ENCODE results near the gene NDUFS3.
"Not testable (repeated sequence)": the region's sequence is repeated elsewhere in the genome, so short reads cannot be mapped to it uniquely, and the experiment has no call there.

The NDUFS3 gene

DNA sequence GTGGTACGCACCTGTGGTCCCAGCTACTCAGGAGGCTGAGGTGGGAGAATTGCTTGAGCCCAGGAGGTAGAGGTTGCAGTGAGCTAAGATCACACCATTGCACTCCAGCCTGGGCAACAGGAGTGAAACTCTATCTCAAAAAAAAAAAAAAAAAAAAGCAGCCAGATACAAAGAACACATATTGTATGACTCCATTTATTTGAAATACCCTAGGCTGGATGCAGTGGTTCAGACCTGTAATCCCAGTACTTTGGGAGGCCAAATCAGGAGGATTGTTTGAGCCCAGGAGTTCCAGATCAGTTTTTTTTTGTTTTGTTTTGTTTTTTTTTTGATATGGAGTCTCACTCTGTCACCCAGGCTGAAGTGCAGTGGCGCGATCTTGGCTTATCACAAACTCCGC lies 16.5 kb upstream of the NDUFS3 start:
- not testable (repeated sequence) for DNase-seq

DNA sequence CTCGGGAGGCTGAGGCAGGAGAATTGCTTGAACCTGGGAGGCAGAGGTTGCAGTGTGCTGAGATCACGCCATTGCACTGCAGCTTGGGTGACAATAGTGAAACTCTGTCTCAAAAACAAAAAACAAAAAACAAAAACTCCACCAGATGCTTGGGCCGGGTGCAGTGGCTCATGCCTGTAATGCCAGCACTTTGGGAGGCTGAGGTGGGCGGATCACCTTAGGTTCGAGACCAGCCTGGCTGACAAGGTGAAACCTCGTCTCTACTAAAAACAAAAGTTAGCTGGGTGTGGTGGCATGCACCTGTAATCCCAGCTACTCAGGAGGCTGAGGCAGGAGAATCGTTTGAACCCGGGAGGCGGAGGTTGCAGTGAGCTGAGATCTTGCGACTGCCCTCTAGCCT lies 14.5 kb upstream of the NDUFS3 start:
- not testable (repeated sequence) for DNase-seq

DNA sequence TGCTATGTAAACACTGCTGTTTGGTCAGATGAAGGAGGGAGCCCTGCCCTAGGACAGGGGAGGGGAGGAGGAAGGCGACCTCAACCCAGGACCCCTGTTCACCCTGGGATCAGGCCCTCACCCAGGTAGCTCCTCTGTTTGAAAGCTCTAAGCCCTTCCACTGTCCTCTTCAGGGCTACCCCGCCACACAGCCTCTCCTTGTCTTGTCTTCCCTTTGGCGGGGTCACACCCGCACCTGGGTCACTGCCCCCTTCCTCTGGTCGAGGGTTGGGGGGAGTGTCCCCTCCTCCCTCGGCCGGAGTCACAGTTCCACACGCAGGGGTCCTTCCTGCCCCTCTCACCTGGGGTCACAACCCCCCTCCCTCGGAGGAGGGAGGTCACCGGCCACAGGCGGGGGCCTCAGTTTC lies 13.9 kb upstream of the NDUFS3 start:
- DNase-seq: no peak

DNA sequence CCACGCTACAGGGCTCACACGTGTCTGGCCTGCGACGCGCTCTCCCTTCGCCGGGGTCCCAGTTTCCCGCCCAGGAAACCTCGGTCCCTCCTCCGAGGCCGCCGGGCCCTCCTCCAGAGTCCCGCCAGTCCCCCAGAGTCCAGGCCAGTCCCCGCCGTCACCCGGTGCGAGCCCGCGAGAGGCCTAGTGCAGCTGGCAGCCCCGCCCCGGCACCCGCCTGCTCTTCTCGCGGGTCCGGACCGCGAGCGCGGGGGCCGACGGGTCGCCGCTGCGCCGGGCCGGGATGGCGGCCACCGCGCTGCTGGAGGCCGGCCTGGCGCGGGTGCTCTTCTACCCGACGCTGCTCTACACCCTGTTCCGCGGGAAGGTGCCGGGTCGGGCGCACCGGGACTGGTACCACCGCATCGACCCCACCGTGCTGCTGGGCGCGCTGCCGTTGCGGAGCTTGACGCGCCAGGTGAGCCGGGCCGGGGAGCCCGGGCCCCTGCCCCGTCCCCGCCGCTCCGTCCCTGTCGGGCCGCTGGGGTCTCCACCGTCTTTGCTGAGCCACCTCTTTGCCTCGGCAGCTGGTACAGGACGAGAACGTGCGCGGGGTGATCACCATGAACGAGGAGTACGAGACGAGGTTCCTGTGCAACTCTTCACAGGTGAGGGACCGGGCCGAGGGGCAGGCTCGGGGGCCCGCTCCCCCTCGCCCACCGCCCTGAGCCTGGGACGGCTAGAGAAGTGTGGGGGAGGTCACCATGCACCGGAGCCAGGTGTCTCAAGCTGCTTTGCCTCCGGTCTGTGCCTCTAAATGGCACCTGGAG lies 13.3 kb upstream of the NDUFS3 start, which contains the start of gene PTPMT1:
PTPMT1 (plus strand) TSS at position 260 of the 809 bp plus-strand sequence; CDS start at position 284, 24 bp downstream.
- peak; percentile 52 for DNase-seq

DNA sequence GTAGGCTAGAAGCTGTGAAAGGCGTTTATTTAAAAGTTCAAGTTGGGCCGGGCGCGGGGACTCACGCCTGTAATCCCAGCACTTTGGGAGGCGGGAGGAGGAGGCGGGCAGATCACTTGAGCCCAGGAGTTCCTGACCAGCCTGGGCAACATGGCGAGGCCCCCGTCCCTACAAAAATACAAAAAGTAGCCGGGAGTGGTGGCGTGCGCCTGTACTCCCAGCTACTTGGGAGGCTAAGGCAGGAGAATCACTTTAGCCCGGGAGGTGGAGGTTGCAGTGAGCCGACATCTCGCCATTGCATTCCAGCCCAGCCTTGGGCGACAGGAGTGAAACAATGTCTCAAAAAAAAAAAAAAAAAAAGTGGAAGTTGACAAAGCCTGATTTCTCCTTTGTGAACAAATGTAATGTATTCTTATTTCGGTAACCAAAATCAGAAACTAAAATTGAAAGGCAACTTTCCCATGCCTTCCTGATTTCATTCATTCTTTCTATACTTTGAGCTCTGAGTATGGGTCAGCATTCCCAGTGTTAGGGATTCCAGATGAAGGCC lies 12.7 kb upstream of the NDUFS3 start:
- DNase-seq: no peak

DNA sequence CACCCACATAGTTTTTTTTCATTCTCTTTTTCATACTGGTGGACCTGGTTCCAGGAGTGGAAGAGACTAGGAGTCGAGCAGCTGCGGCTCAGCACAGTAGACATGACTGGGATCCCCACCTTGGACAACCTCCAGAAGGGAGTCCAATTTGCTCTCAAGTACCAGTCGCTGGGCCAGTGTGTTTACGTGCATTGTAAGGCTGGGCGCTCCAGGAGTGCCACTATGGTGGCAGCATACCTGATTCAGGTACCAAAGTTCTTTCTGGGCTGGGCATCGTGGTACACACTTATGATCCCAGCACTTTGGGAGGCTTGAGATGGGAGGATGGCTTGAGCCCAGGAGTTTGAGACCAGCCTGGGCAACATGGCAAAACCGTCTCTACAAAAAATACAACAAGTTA lies 9.2 kb upstream of the NDUFS3 start:
- no peak for DNase-seq

DNA sequence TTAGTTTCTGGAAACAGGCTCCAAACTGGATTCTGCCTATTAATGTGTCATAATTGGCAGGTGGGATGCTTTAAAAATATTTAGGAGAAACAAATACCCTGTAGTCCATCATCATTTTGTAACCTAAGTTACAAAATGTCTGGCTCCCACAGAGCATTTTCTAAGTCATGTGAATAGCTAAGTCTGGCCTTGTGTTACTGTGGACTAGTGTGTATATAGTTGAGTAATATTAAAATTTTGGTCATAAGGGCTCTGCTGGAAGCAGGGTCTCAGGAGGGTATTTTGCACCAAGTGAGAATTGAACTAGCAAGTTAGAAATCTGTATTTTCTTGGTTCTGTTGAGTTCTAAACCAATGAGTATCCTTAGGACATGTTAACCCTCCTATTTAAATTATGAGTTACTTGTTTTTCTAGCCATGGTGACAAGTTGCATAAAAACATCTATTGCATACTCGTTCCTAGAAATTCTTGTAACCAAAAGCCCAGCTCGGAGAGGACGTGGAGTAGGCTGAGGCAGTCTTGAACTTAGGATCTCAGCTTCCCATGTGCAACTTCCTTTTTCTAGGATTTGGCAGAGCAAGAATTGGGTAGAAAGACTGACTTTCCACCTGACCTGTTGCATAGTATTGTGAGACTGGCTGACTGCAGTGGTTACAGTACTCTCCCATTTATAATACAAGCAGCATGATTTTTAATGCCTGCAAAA lies 8.1 kb upstream of the NDUFS3 start:
- no peak for DNase-seq

DNA sequence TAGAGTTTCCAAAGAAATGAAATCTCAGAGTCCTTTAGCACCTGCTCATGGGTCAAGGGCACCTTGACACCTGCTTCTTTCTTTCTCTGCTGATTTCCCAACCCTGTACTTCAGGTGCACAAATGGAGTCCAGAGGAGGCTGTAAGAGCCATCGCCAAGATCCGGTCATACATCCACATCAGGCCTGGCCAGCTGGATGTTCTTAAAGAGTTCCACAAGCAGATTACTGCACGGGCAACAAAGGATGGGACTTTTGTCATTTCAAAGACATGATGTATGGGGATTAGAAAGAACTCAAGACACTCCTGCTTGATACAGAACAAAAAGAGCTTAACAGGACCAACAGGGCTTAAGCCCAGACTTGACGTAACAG lies 7.5 kb upstream of the NDUFS3 start:
- no peak for DNase-seq

DNA sequence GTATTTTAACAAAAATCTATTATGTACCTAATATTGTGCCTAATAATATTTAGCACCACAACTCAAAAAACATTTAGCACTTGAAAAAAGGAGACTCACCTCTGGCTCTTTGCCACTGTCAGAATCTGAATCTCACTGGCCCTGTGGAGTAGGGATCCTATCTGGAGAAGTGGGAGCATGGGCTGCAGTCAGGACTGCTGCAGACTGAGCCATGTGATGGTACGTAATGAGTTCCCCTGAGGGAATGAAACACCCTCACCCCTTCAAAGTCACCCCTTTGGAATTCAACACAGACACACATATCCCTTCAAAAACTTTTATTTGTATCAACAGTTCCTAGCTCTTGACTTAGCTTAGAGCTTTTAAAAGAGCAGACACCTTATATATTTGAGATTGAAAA lies 7.0 kb upstream of the NDUFS3 start:
- DNase-seq: no peak

DNA sequence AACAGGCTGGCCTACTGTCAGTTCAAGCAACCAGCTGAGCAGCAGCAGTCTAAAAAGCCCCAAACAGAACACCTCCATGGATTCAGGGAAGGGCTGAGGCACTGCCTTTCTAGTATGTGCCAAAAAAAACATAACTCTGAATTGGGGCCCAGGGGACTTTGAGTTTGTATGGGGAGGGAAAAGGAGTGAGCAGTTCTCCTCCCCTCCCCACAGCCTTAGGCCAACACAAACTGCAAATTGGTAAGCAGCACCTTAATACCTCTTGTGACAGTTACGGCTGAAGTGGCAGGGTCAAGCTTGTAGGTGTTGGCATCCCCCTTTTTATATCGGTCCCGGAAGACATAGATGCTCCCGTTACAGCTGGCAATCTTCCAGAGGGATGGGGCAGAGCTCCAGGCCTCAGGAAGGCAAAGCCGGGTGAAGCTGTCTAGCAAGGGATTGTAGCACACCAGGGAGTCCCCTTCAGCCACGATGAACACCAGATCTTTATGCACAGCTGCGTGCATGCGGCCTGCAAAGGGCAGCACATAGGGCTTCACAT lies 6.1 kb upstream of the NDUFS3 start:
- no peak for DNase-seq

DNA sequence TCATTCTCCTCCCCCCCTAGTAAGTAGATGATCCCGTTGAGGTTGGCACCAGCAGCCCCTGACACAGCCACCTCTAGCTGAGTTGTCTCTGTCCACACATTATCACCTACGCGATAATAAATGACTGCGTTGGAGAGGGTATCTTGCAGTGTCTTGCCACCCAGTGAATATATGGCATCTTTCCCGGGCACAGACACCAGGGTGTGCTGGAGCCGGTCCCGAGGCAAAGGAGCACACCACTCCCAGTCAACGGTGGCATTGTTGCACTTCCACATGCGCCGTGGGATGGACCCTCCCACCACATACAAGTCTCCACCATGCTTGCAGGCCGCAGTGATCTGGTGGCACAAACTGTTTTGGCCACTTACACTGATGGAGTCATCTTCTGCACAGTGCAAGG lies 5.6 kb upstream of the NDUFS3 start:
- no peak for DNase-seq

DNA sequence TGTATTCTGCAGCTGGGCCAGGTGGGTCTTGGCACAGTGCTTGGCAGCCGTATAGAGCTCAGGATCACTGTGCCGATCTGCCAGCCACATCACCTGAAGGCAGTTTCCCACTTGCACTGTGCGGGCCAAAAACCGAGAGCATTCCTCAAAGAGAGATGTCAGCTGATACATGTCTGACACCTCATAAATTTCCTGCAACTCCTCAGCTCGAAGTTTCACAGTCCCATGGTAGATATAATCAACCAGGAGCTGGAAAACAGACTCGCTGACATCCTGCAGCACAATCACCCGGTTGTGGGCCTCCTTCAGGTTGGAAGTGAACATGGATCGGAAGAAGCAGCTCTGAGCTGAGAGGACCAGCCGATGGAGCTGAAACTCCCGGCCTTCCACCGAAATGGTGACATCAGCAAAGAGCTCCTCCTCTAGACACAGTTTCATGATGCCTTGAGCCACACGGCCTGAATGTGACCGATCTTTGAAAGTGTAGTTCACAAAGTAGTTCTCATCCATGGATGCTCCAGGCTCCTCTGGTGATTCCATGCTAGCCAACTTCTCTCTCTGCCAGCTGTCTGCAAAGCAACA lies 1.3 kb upstream of the NDUFS3 start:
- no peak for DNase-seq

DNA sequence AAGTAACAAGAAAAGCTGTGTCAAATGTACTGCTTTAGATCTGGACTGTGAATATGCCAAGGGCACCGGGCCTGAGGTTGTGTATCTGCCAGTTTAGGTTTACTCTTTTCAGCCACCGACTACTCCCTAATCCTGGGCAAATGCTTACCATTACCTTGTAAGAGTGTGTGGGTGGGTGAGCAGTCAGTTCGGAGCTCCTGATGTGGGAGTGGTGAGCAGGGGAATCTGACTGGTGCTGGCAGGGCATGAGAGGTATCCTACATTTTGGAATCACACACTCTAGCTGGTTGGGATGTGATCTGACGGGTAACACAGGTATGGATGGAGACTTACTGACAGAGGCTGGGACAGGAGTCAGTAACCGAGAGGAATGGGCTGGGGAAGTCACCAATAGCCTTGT lies 5.0 kb downstream of the NDUFS3 start:
- DNase-seq: no peak

DNA sequence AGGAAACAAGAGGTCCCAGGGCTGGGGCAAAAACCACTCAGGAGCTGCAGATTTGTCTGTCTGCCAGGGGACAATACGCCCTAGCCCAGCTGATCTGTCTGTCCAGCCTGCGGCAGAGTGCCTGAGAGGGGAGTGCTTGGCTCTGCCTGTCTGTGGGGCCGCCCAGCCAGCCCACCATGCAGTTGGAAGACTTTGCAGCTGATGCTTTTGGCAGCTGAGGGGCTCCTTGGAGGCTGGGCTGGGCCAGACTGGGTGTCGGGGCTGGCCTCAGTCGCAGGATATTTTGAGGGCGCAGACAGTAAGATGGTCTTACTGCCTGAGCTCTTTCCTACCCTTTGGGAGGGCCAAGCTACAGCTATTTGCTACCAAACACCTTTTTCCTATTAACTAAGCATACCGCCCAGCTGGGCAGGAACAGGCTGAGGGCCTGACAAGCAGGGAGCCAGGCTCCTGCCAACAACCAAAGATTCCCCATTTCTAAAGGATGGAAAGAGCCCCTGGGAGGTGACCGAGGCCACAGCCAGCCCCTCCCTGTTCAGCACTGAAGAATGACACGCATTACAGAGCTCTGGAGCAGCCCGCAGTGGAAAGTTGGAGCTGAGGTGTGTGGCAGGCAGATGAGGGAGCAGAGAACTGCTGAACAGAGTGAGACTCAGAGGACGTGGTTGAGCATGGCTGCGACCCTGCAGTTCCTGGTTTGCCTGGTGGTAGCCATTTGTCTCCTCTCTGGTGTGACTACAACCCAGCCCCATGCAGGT lies 7.4 kb downstream of the NDUFS3 start, which contains the start of gene FAM180B:
FAM180B (plus strand) TSS at position 581 of the 758 bp plus-strand sequence; CDS start at position 672, 91 bp downstream.
- no peak for DNase-seq

DNA sequence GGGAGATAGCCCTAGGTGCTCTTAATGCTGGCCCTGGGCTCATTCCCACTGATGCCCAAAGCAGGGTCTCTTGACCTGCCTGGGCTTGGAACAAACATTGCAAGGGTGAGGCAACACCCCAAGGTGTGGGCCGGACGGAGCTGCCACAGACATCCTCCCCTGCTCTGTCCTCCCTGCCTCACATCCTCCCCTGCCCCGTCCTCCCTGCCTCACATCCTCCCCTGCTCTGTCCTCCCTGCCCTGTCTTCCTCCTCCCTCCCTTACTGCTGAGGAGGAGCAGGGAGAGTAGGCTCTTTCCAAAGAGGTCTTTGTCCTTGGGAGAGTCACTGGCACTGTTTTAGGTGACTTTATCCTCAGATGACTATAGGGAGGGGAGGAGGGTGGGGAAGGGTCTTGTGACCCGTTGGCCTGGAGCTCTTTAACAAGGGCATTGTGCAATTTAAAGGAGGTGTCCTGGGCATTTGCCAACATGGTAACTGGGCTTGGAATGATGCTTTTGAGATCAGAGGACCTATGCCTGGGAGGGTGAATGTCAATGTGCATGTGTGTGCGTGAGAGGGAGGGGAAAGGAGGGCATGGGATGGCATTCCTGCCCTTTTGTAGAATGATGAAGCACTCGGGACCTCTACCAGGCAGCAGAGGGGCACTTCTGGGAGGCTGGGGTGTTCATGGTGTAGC lies 8.3 kb downstream of the NDUFS3 start:
- DNase-seq: no peak

DNA sequence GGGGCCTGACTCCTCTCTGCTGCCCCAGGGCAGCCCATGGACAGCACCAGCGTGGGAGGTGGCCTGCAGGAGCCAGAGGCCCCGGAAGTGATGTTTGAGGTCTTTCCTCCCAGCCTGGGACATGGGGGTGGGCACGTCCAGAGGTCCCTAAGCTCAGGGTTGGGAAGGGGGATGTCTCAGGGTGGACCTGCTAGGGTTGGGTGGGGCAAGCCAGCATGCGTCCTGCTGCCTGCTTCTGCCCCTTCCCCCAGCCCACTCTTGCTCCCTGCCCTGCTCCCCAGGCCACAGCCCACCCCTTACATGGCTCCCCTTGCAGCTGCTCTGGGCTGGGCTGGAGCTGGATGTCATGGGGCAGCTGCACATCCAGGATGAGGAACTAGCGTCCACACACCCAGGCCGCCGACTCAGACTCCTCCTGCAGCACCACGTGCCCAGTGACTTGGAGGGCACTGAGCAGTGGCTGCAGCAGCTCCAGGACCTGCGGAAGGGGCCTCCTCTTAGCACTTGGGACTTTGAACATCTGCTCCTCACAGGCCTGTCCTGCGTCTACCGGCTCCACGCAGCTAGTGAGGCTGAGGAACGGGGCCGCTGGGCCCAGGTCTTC lies 9.0 kb downstream of the NDUFS3 start:
- peak; percentile 10 for DNase-seq

DNA sequence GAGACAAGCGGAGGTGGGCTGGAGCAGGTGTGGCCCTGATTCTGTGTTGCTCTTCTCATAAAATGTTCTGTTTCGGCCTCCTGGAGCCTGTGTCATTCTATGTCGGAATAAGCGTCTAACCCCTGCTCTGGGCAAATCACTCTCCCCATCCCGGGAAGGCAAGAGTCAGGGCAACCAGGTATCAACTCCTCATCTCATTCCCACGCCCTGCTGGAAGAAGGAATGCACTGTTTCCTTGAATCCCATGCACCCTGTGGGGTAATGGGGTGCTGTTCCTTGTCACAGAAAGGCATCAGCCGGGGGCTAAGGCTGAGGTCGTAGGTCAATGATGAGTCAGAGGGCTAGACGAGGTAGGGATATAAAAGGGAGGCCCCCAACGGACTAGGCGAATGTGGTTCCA lies 10.2 kb downstream of the NDUFS3 start:
- DNase-seq: no peak

DNA sequence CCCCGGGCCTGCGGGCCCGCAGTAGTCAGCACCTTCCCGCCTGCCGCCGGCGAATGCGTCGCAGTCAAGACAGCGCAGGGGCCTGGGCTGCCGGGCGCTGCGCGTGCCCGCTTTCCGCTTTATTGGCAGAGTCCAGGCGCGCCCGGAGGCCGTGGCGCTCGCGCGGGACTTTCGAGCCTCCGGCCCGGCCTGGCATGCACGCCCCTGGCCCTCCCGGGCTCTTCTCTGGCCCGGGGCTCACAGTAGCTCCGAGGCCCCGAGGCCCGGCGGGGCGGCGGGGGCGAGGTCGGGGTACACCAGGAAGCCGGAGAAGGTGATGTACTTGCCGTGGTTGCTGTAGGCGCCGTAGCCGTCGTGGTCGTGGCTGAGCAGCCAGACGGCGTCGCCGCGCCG lies 10.7 kb downstream of the NDUFS3 start:
- no peak for DNase-seq

DNA sequence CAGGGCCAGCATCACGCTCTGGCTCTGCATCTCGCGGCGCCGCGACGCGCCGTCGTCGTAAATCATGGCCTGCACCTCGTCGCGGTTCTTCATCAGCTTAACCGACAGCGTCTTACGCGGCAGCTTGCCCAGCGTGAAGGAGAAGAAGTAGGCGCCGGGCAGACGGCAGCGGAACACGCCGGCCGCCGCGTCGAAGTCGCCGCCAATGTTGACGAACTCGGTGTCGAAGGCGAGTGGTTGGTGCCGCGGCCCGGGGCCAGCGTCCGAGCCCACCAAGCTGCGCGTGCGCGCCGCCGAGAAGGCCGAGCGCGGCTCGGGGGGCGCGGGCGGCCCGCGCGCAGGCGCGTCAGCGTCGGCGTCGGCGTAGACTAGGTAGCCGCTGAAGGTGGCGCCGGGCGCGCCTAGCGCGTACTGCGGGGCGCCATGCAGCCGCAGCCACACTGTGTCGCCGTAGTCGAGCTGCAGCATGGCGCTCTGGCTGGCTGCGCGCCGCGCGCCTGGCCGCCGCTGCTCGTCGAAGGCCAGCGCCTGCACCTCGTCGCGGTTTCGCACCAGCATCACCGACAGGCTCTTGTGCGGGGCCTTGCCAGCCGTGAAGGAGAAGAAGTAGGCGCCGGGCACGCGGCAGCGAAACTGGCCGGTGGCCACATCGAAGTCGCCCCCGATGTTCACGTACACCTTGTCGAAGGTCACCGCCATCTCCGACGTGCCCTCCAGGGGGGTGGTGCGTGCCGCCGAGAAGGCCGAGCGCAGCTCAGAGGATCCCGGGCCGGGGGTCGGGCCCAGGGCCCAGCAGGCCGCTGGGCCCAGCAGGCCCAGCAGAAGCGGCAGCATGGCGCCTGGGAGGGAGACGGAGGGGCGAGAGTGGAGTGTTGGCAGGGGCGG lies 11.3 kb downstream of the NDUFS3 start:
- DNase-seq: no peak

DNA sequence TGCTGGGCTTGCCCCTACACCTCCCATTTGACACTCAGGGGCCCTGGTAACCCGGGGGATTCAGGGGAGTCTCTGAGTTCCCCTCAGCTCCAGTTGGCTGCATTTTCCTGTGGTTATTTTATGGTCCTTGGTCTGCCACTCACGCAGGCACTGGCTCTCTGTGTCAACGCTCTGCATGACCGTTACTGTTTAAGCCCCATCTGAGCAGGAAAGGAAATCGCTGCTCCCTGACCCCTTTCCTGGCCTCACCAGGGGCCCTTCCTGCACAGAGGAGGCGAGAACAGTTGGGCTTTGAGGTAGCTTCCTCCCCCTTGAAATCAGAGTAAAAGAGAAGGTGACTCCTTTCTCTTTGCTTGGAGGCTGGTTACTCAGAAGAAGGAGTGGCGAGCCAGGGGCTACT lies 12.9 kb downstream of the NDUFS3 start:
- no peak for DNase-seq

All from CD4-positive, alpha-beta T cell treated with Interleukin-4 for 4 hours (primary cell).